Caco-2 (cell line): Measurements from ENCODE around the gene CALU. TPM values are rescaled to one million over a fixed set of nuclear protein-coding genes. Genes with fewer than 3 reads are reported as not detected.

ENCODE experiments used
- BruUV-seq: library from RNA; stranded (reverse); fragments of 400-500 nt; replicated peaks from 2 replicates; lab custom pipeline; 2021; lab: Mats Ljungman, UMichigan
- CTCF ChIA-PET: fragments of 300-600 bp; sonication (Branson Sonifier 250); formaldehyde crosslinking; loops from one replicate; lab custom pipeline; 2022; ENCODE audit warnings: antibody characterized with exemption; lab: Charles Lee
- POLR2A ChIA-PET: fragments of 300-600 bp; sonication (Branson Sonifier 250); formaldehyde crosslinking; loops from one replicate; lab custom pipeline; 2022; ENCODE audit warnings: antibody characterized with exemption; lab: Charles Lee
- DNase-seq, 2 experiments: peaks; one replicate each; pipeline versions ENCODE4 v3.0.0 to v3.0.0-alpha.2; 2020 to 2022
- H3K27me3 ChIP-seq: replicated peaks from 2 replicates; pipeline ENCODE4 v1.6.0; 2011; ENCODE audit warnings: low read length; ENCODE audit not compliant: control insufficient read depth, insufficient read depth
- H3K36me3 ChIP-seq: 2 replicates; pipeline ENCODE4 v1.5.1; 2011; ENCODE audit warnings: low read length; ENCODE audit not compliant: control insufficient read depth, insufficient read depth
- H3K4me1 ChIP-seq: fragments of 250-450 bp; sonication (Bioruptor Pico); 2 replicates; pipeline ENCODE4 v1.5.1; 2020; ENCODE audit warnings: mild to moderate bottlenecking
- H3K4me3 ChIP-seq: 2 replicates; pipeline ENCODE4 v1.5.1; 2011; ENCODE audit warnings: low read depth, mild to moderate bottlenecking, control low read depth, low read length
- H3K9me3 ChIP-seq: fragments of 250-450 bp; sonication (Bioruptor Pico); 2 replicates; pipeline ENCODE4 v1.5.1; 2020; ENCODE audit warnings: mild to moderate bottlenecking, moderate library complexity
- H3K27ac Mint-ChIP-seq: one replicate; pipeline ENCODE4 v1.8.0; 2022; ENCODE audit warnings: mixed read lengths; ENCODE audit not compliant: unreplicated experiment
- H3K27me3 Mint-ChIP-seq: one replicate; pipeline ENCODE4 v1.8.0; 2022; ENCODE audit warnings: mixed read lengths; ENCODE audit not compliant: insufficient read depth, unreplicated experiment
- H3K36me3 Mint-ChIP-seq: one replicate; pipeline ENCODE4 v1.8.0; 2022; ENCODE audit warnings: mild to moderate bottlenecking, mixed read lengths; ENCODE audit not compliant: insufficient read depth, unreplicated experiment
- H3K4me1 Mint-ChIP-seq: one replicate; pipeline ENCODE4 v1.8.0; 2022; ENCODE audit warnings: low read depth, mixed read lengths; ENCODE audit not compliant: unreplicated experiment
- H3K4me3 Mint-ChIP-seq: one replicate; pipeline ENCODE4 v1.8.0; 2022; ENCODE audit warnings: mild to moderate bottlenecking, moderate library complexity, mixed read lengths; ENCODE audit not compliant: unreplicated experiment
- H3K9me3 Mint-ChIP-seq: one replicate; pipeline ENCODE4 v1.8.0; 2022; ENCODE audit warnings: mixed read lengths; ENCODE audit not compliant: unreplicated experiment
- CTCF ChIP-seq, 2 experiments: fragments of 200-600 bp in 1 of 2; IDR thresholded peaks; 1 replicate in 1 of 2; 2 replicates in 1 of 2; pipeline versions ENCODE4 v1.5.1 to v1.8.0; 2011 to 2022; ENCODE audit warnings: antibody characterized with exemption in 1 of 2, control low read depth in 1 of 2, inconsistent platforms in 1 of 2, low read depth in 1 of 2, low read length in 1 of 2, mild to moderate bottlenecking in 1 of 2, moderate library complexity in 1 of 2; ENCODE audit not compliant: insufficient read depth in 1 of 2, severe bottlenecking in 1 of 2, unreplicated experiment in 1 of 2
- intact Hi-C: fragments of 100-400 bp; cut with micrococcal nuclease; formaldehyde crosslinking; loops from one replicate; pipeline ENCODE4 v1.10.0; 2022; ENCODE audit not compliant: unreplicated experiment
- total RNA-seq: library from RNA; stranded (reverse); gene quantifications from 2 replicates; pipeline ENCODE4 v1.2.3, GENCODE V29; 2022

CALU gene
- total RNA-seq, 1 experiment from 2014 or later = 184 TPM

GRCh38 chr7:128810997-128811396 lies 71.8 kb downstream of the CALU start:
- Histone ChIP-seq H3K4me1 (no peaks in the 10 kb centered on the region), H3K27me3 (no peaks in the 10 kb centered on the region), H3K36me3 (no peaks in the 10 kb centered on the region), H3K9me3 (no peaks in the 10 kb centered on the region), H3K4me3 (no peak overlapping the region)
- DNase-seq = no peak
- no peak for TF ChIP-seq CTCF (IDR thresholded peaks at IDR 0.05; ENCODE audit: insufficient read depth in 1 of 2, low read depth in 1 of 2, low read length in 1 of 2, severe bottlenecking in 1 of 2, unreplicated experiment in 1 of 2)
- CTCF ChIA-PET = no interaction called here
- no peak overlapping the region for H3K27ac Mint-ChIP-seq
- BruUV-seq = no TSS peak
- peaks cover 6% of the 10 kb centered on the region for H3K4me1 Mint-ChIP-seq
- H3K27me3 Mint-ChIP-seq = peaks cover 11% of the 10 kb centered on the region
- H3K36me3 Mint-ChIP-seq = no peaks in the 10 kb centered on the region
- H3K9me3 Mint-ChIP-seq = no peaks in the 10 kb centered on the region
- POLR2A ChIA-PET = no interaction called here
- intact Hi-C loops = no loop called here
- no peak overlapping the region for H3K4me3 Mint-ChIP-seq

GRCh38 chr7:128811631-128812430 lies 72.7 kb downstream of the CALU start:
- Mint-ChIP-seq H3K27ac (no peak overlapping the region), H3K36me3 (no peaks in the 10 kb centered on the region), H3K4me3 (no peak overlapping the region), H3K4me1 (peaks cover 6% of the 10 kb centered on the region), H3K9me3 (no peaks in the 10 kb centered on the region), H3K27me3 (peaks cover 11% of the 10 kb centered on the region)
- no peaks in the 10 kb centered on the region for H3K9me3 ChIP-seq
- DNase-seq = no peak
- POLR2A ChIA-PET = no interaction called here
- no peak for TF ChIP-seq CTCF (IDR thresholded peaks at IDR 0.05; ENCODE audit: insufficient read depth in 1 of 2, low read depth in 1 of 2, low read length in 1 of 2, severe bottlenecking in 1 of 2, unreplicated experiment in 1 of 2)
- H3K27me3 ChIP-seq = no peaks in the 10 kb centered on the region
- BruUV-seq = no TSS peak
- intact Hi-C loops = no loop called here
- CTCF ChIA-PET = no interaction called here
- no peaks in the 10 kb centered on the region for H3K4me1 ChIP-seq
- no peak overlapping the region for H3K4me3 ChIP-seq
- no peaks in the 10 kb centered on the region for H3K36me3 ChIP-seq

GRCh38 chr7:128812514-128813168 lies 73.5 kb downstream of the CALU start:
- BruUV-seq = no TSS peak
- DNase-seq = no peak
- Mint-ChIP-seq H3K9me3 (no peaks in the 10 kb centered on the region), H3K27ac (no peak overlapping the region), H3K36me3 (no peaks in the 10 kb centered on the region), H3K27me3 (peaks cover 12% of the 10 kb centered on the region), H3K4me3 (no peak overlapping the region), H3K4me1 (peaks cover 6% of the 10 kb centered on the region)
- Histone ChIP-seq H3K36me3 (no peaks in the 10 kb centered on the region), H3K4me3 (no peak overlapping the region), H3K27me3 (no peaks in the 10 kb centered on the region), H3K4me1 (no peaks in the 10 kb centered on the region), H3K9me3 (no peaks in the 10 kb centered on the region)
- CTCF ChIA-PET = no interaction called here
- POLR2A ChIA-PET = interaction anchor here (0.6 kb wide), 1 partner anchor 65 kb away, joined by 5 read pairs; no protein-coding TSS in a partner anchor
- intact Hi-C loops = no loop called here
- TF ChIP-seq CTCF (IDR thresholded peaks at IDR 0.05; ENCODE audit: insufficient read depth in 1 of 2, low read depth in 1 of 2, low read length in 1 of 2, severe bottlenecking in 1 of 2, unreplicated experiment in 1 of 2) = no peak
